ENCODE results near the gene POLR1C.
"Not testable (repeated sequence)": the region's sequence is repeated elsewhere in the genome, so short reads cannot be mapped to it uniquely, and the experiment has no call there.

Gene POLR1C

DNA sequence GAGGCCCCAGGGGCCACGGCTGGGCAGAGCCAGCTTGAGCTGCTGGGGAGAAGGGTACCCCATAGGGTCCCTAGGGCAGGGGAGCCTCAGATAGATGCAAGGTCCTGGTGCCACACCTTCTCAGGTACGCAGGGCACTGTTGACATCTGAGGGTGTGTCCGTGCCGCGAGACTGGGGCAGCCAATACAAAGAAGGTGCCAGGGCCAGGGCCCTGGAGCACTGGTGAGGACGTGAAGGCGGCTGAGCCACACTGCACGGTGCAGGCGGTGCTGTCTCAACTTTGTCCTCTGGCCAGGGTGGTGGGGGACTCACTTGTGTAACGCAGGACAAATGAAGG, 6.1 kb upstream of the POLR1C start:
- no peak for DNase-seq

- no peak for DNase-seq
Observed at GRCh38 chr6:43511824-43512415, 5.0 kb upstream of the POLR1C start.

- no peak for DNase-seq
Observed at GRCh38 chr6:43515808-43516207, 1.1 kb upstream of the POLR1C start.

DNA sequence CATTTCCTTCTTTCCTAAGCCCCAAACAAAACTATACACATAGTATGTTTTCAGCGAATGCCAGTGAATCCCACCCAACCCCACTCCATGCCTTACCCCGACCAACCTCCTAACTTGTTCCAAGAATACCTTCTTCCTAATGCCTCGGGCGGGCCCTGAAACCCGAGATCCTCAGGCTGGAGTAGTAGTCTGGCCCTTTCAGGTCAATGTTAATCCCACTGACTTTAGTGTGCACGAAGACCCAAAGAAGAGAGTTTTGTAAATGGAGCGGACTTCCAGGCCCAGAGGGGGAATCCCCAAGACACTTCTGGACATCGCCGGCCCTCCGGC, 557 bp upstream of the POLR1C start:
- no peak for DNase-seq

DNA sequence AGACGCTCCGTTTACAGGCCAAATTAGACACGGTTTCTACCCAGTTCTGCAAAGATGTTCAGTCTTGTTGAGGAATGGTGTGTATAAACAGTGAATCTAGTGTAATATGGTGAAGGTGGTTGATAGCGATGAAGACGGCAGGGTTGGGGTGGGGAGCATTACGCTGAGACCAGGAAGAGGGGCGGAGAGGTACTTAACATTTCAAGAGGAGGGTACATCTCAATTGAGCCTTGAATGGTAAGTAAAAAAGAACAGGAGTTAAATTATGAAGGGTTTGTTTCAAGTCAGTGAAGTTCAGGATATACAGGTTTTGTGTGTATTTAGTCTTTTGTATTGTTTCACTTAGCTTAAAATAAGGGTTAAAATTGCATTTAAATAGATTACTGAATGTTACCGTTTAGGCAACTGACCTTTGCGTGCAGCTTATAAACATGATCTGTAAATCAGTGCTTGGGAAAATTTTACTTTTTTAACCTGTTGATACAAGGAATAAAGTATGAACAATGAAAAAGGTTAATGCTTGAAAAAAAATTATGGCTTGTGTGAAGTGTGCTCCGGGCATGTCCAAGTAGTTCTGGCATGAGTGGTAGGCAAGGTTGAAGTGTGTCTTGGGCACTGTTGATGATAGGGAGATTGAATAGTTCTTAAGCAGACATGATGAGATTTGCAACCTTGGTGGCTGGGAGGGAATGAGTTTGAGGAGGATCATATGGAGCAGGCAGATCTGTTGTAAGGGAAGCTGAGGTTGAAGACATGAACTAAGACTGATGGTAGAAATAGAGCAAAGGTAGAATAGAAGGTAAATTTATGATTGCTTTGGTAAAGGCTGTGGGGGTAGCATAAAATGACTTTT, 842 bp downstream of the POLR1C start:
- DNase-seq, result no peak

DNA sequence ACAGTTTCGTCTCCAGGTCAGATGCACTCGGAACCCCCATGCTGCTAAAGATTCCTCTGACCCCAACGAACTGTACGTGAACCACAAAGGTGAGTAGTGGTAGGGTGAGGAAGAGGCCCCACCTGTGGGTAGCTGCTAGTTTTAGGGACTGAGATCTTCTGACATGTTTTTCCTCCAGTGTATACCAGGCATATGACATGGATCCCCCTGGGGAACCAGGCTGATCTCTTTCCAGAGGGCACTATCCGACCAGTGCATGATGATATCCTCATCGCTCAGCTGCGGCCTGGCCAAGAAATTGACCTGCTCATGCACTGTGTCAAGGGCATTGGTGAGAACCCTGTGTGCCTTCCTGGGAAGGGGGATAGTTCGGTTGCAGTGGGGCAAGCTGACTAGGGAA, 3.2 kb downstream of the POLR1C start:
- DNase-seq, result no peak

DNA sequence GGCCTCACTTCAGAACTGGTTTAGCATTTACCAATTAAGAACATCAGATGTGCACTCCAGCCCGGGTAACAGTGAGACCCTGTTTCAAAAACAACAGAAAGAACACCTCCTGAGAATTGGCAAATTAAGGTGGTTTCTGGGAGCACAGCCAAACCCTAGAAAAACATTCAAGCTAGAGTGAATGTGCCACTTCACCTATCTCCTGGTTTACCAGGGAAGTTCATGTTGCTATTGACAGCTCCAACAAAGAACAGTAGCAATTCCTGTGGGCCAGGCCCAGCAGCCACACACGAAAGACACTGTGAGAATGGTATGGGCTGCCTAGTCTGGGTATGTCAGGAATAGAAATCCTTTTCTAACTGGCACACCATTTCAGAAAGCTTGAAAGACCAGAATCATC, 4.9 kb downstream of the POLR1C start:
- no peak for DNase-seq

DNA sequence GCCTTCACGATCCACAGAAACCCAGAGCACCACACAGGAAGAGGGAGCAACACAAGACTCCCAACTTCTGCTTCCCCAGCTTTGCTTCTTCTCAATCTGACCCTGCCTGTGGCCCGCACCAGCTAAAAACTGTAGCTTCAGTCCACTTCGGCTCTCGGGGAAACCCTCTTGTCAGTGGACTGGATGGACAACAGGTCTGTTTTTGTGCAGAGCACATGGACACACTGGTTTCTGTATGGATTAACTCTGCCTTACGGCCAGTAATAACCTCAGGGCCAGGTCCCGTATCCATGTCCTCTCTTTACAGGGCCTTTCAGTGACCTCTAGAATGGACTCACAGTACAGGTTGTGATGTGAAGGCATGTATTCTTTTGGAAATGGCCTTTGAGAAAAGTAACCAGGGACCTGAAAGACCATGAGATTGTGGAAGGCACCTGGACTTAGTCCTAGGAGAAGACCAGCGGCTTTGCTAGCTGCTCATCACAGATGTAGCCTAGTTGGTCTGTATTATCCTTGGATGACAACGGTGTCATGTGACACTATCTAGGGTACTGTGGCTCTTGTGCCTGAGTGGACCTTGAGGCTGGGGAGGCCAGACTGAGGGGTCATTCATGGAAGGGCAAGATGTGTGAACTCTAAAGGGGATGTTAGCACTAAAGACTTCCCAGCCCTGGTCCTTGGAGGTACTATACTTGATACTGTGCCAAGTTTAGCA, 5.8 kb downstream of the POLR1C start:
- no peak for DNase-seq

GRCh38 chr6:43523284-43523683, 6.4 kb downstream of the POLR1C start:
- no peak for DNase-seq

- DNase-seq, result no peak
Observed at GRCh38 chr6:43524483-43524961, 7.6 kb downstream of the POLR1C start.

DNA sequence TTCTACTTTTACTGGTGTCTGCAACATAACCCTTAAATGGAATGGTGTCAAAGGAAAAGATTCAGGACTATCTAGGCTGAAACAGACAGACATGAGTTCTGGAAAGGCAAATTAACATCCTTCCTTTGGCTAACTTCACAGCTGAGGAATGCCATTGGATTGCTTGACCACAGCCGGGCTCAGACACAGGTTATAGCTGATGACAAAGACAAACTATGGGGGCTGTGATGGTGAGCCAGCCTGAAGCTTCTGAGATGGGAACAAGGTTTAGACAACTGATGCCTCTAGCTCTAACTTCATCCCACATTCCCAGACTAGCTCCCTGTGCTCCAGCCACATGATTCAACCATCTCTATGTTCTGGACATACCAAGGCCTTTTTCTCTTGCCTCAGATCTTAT, 15.3 kb downstream of the POLR1C start:
- no peak for DNase-seq

DNA sequence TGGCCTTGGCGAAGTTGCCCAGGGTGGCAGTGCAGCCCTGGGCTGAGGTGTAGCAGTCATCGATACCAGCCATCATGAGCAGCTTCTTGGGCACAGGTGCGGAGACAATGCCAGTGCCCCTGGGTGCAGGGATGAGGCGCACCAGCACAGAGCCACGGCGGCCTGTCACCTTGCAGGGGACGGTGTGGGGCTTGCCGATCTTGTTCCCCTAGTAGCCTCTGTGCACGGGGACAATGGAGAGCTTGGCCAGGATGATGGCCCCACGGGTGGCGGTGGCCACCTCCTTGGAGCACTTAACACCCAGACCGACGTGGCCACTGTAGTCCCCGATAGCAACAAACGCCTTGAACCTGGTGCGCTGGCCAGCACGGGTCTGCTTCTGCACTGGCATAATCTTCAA, 22.1 kb downstream of the POLR1C start:
- not testable (repeated sequence) for DNase-seq

- not testable (repeated sequence) for DNase-seq
Observed at GRCh38 chr6:43539409-43539808, 22.5 kb downstream of the POLR1C start.

DNA sequence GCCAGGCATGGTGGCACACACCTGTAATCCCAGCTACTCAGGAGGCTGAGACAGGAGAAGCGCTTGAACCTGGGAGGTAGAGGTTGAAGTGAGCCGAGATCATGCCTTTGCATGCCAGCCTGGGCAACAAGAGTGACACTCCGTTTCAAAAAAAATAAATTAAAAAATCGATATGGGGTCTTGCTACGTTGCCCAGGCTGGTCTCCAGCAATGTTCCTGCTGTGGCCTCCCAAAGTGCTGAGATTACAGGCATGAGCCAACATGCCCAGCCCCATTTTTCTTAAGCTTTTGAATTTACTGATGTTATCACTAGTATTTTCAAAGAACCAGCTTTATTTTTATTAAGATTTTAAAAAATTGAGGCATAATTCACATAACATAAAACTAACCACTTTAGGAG, 23.6 kb downstream of the POLR1C start:
- DNase-seq, result no peak

DNA sequence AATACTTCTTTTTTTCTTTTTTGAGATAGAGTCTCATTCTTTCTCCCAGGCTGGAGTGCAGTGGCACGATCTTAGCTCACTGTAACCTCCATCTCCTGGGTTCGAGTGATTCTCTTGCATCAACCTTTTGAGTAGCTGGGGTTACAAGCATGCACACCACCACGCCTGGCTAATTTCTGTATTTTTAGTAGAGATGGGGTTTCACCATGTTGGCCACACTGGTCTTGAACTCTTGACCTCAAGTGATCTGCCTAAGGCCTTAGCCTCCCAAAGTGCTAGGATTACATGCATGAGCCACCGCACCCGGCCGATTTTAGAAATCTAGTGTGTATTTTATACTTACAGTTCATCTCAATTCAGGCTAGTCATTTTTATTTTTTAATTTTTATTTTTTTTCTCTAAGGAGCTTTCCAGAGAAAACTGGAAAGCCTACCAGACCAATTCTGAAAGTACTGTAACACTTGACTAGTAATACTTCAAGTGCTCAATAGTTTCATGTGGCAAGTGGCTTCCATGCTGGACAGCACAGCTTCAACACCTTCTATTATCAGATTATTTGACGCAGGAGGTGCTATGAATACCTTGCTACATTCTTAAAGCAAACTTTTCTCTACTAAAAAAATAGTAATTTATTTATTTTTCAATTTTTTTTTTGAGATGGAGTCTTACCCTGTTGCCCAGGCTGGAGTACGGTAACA, 25.0 kb downstream of the POLR1C start:
- DNase-seq, result no peak

DNA sequence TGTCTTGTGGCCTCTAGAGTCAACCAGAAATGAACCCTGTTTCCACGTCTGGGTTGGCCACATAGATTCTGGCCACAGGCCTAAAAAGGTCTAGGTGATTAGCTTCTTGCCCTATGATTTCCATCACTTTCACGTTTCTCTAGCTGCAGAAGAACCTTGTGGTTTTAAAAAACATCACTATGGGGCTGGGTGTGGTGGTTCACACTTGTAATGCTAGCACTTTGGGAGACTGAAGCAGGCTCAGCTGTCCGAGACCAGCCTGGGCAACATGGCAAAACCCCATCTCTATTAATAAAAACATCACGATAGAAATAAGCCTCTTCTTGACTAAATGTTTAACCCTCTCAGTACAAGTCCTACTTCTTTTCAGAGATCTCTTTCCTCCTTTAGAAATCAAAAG, 27.6 kb downstream of the POLR1C start:
- DNase-seq, result no peak

DNA sequence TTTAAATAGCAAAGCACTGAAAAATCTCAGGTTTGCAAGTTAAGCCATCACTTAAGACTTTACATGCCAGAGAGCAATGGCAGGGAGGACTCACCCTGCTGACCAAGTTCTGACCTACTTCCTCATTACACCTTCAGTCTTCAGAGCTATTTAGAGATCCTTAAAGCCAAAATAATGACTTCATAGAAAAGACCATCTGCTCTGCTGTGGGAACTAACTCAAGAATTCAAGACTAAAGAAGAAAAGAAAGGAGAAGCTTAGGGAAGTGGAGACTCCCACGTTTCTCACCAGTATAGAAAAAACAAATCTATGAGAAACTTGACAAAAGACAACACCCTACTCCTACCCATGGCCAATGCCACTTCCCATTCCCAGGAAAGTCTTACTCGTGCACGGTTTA, 30.3 kb downstream of the POLR1C start:
- DNase-seq, result no peak

DNA sequence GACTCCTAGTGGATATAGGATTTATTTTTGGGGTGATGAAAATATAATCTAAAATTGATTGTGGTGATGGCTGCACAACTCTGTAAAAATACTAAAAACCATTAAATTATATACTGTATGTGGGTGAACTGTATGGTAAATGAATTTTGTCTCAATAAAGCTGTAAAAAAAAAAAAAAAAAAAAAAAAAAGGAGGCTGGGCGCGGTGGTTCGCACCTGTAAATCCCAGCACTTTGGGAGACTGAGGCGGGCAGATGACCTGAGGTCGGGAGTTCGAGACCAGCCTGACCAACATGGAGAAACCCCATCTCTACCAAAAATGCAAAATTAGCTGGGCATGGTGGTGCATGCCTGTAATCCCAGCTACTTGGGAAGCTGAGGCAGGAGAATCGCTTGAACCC, 40.7 kb downstream of the POLR1C start:
- DNase-seq, result not testable (repeated sequence)

GRCh38 chr6:43559328-43559727, 42.4 kb downstream of the POLR1C start:
- DNase-seq, result no peak

DNA sequence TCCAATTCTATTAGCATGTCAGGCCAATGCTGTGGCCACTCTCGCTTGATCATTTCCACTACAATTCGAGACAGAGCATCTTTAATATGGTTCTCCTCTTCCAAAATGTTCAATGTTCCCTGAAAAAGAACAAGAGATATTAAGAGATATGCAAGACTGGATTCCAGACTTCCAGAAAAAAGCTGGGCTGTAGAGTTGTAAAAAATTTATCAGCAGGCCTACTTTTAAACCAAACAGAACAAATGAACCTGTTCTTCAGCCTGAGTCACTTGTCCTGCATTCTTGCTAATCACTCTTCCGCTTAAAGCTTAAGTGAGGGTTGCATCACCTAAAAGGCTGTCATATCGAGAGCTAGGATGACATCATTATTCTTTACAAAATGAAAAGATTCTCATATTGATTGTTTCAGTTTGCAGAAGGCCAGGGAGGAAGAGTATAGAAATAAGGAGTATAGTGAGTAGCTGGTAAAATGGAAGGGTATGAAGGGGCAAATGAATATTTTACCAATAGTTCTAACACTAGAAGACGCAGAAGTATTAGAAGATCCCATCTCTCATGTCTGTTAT, 54.1 kb downstream of the POLR1C start:
- no peak for DNase-seq
